ENCODE measurements around the gene PFDN2.

PFDN2 gene

DNA sequence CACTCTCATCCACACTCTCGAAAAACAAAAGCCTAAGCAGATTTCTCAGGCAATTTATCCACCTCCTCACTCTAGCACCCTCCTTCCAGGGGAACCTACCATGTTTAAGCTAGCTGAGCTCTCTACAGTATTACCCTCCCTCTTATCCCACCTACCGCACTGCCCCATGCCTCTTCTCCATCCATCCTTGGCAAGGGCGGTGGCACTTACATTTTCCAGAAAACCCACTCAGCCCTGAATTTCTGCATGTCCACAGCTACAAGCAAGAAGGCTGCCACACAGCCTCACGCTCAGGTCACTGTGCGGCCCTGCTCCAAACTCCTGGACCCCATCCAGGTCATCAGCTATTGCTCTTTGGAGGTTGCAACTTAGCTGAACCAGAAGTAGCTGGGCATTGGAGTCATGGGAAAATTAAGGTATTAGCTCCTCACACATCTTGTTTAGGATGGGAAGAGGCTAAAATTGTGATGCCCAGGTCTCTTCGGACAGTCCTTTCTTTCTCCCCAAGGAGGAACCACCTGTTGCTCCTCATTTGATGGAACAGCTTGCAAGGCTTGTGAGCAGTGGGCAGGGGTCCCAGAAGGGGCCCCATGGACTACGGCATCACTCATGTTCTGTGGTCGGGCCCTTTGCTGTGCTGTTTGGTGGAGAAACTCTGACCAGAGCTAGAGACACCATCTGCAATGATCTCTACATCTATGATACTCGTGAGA lies 18.6 kb downstream of the PFDN2 start:
- H3K18ac ChIP-seq (ENCODE audit: low read length), result no peak overlapping the region
- peak overlapping the region; percentile 67 to 91 for H3K4me3 ChIP-seq (ENCODE audit: low read length in 2 of 2)
- H4K91ac ChIP-seq (ENCODE audit: low read depth, low read length, poor library complexity), result no peak overlapping the region
- H2BK5ac ChIP-seq (ENCODE audit: low read length), result peak overlapping the region; percentile 90
- no peak for DNase-seq (ENCODE audit: low spot score)
- H3K27ac ChIP-seq (replicated peaks; ENCODE audit: low read length), result no peak overlapping the region
- peak overlapping the region; percentile 63 for H3K9ac ChIP-seq (ENCODE audit: low read depth, low read length, poor library complexity)
- peaks cover 2 to 8% of the 10 kb centered on the region in 2 donors for H3K4me1 ChIP-seq (ENCODE audit: control insufficient read depth in 2 of 2, insufficient read depth in 1 of 2, low read depth in 1 of 2, low read length in 2 of 2)
- H3K4ac ChIP-seq (ENCODE audit: low read length), result no peak overlapping the region
- peaks cover 18 to 39% of the 10 kb centered on the region in 2 donors for H3K36me3 ChIP-seq (replicated peaks in 1 of 2; ENCODE audit: control insufficient read depth in 2 of 2, insufficient read depth in 2 of 2, low read length in 2 of 2)
- H3K9me3 ChIP-seq (replicated peaks in 1 of 2; ENCODE audit: control insufficient read depth in 2 of 2, insufficient read depth in 1 of 2, low read depth in 1 of 2, low read length in 2 of 2), result no peaks in the 10 kb centered on the region
- H2AK5ac ChIP-seq (ENCODE audit: low read depth, low read length), result peak overlapping the region; percentile 53
- no peak overlapping the region for H2BK15ac ChIP-seq (ENCODE audit: low read length)
- no peak overlapping the region for H2AFZ ChIP-seq (ENCODE audit: low read length)
- no peak overlapping the region for H3K23ac ChIP-seq (ENCODE audit: low read depth, low read length, poor library complexity)
- peaks cover 0 to 6% (median 0%) of the 10 kb centered on the region in 3 experiments for H3K27me3 ChIP-seq (ENCODE audit: control insufficient read depth in 3 of 3, insufficient read depth in 3 of 3, low read depth in 1 of 3, low read length in 3 of 3)
- no peak overlapping the region for H2BK12ac ChIP-seq (ENCODE audit: low read length)
- no peak overlapping the region for H2BK120ac ChIP-seq (ENCODE audit: low read depth, low read length)
- no peak overlapping the region for H3K14ac ChIP-seq (ENCODE audit: low read length)
- H3K79me1 ChIP-seq (ENCODE audit: low read depth, low read length), result no peaks in the 10 kb centered on the region
- peak overlapping the region; percentile 91 for H3K4me2 ChIP-seq (ENCODE audit: insufficient read depth, low read length, poor library complexity, severe bottlenecking)
- H4K8ac ChIP-seq (ENCODE audit: low read depth, low read length), result no peak overlapping the region
- WGBS, 2 donors (ENCODE audit: extremely low coverage in 2 of 2, insufficient read length in 2 of 2, insufficient replicate concordance in 1 of 2), result no CpG with 5 or more reads among the region's 9 CpGs

DNA sequence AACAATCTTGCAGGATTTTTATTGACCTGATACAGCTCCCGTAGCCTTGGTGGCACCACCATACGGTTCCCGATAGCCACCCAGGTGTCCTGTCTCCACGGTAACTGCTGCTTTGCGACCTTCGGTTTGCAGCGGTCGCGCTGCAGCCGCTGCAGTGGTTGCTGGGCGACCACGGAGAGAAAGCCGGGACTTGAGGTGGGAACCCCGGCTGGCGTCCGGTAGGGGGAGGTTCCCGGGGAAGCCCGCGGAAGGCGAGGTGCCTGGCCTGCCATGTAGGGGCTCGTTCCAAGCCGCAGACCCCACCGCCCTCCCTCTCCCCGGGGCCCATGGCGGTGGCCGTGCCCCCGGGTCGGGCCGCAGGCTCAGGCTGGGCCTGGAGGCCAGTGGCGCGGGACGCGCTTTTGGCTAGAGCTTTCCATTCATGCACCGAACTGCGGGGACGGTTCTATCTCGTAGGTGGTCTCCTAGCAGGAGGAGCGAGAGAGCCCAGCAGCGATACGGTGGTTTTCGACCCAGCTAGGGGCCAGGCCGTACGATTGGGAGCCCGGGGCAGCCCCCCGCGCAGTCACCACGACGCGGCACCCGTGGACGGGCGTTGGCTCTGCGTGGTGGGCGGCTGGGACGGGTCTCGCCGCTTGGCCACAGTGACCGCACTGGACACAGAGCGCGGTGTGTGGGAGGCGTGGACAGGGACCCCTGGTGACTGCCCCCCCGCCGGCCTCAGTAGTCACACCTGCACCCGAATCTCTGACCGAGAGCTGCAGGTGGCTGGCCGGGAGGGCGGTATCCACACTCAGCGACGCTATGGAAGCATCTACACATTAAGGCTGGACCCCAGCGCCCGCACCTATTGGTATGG lies 19.4 kb downstream of the PFDN2 start, which contains the start of gene KLHDC9:
TSS of gene KLHDC9 (plus strand) at position 152 of the 859 bp plus-strand sequence. CDS start at position 327, 175 bp downstream.
- Histone ChIP-seq H2BK120ac (ENCODE audit: low read depth, low read length) (no peak within 1 kb of the TSS), H2BK15ac (ENCODE audit: low read length) (no peak within 1 kb of the TSS), H3K9ac (ENCODE audit: low read depth, low read length, poor library complexity) (peak within 1 kb of the TSS; percentile 92), H2BK5ac (ENCODE audit: low read length) (peak within 1 kb of the TSS; percentile 90), H3K14ac (ENCODE audit: low read length) (peak within 1 kb of the TSS; percentile 64), H2AK5ac (ENCODE audit: low read depth, low read length) (peak within 1 kb of the TSS; percentile 53), H3K27ac (replicated peaks; ENCODE audit: low read length) (peak within 1 kb of the TSS; percentile 65), H3K18ac (ENCODE audit: low read length) (peak within 1 kb of the TSS; percentile 93), H3K27me3 (ENCODE audit: control insufficient read depth in 3 of 3, insufficient read depth in 3 of 3, low read depth in 1 of 3, low read length in 3 of 3) (peaks cover 0 to 6% (median 0%) of the 10 kb centered on the region in 3 experiments), H3K4me3 (ENCODE audit: low read length in 2 of 2) (peak within 1 kb of the TSS; percentile 67 to 91), H4K8ac (ENCODE audit: low read depth, low read length) (no peak within 1 kb of the TSS), H3K79me1 (ENCODE audit: low read depth, low read length) (no peaks in the 10 kb centered on the region), H2AFZ (ENCODE audit: low read length) (peak within 1 kb of the TSS; percentile 89), H3K4me2 (ENCODE audit: insufficient read depth, low read length, poor library complexity, severe bottlenecking) (peak within 1 kb of the TSS; percentile 91), H3K4ac (ENCODE audit: low read length) (peak within 1 kb of the TSS; percentile 19), H2BK12ac (ENCODE audit: low read length) (peak within 1 kb of the TSS; percentile 77), H3K4me1 (ENCODE audit: control insufficient read depth in 2 of 2, insufficient read depth in 1 of 2, low read depth in 1 of 2, low read length in 2 of 2) (peaks cover 2 to 8% of the 10 kb centered on the region in 2 donors), H3K36me3 (replicated peaks in 1 of 2; ENCODE audit: control insufficient read depth in 2 of 2, insufficient read depth in 2 of 2, low read length in 2 of 2) (peaks cover 18 to 39% of the 10 kb centered on the region in 2 donors), H3K23ac (ENCODE audit: low read depth, low read length, poor library complexity) (peak within 1 kb of the TSS; percentile 75), H4K91ac (ENCODE audit: low read depth, low read length, poor library complexity) (no peak within 1 kb of the TSS), H3K9me3 (replicated peaks in 1 of 2; ENCODE audit: control insufficient read depth in 2 of 2, insufficient read depth in 1 of 2, low read depth in 1 of 2, low read length in 2 of 2) (no peaks in the 10 kb centered on the region)
- WGBS, 2 donors (ENCODE audit: extremely low coverage in 2 of 2, insufficient read length in 2 of 2, insufficient replicate concordance in 1 of 2), result no CpG with 5 or more reads among the region's 71 CpGs
- peak; percentile 89 for DNase-seq (ENCODE audit: low spot score)

DNA sequence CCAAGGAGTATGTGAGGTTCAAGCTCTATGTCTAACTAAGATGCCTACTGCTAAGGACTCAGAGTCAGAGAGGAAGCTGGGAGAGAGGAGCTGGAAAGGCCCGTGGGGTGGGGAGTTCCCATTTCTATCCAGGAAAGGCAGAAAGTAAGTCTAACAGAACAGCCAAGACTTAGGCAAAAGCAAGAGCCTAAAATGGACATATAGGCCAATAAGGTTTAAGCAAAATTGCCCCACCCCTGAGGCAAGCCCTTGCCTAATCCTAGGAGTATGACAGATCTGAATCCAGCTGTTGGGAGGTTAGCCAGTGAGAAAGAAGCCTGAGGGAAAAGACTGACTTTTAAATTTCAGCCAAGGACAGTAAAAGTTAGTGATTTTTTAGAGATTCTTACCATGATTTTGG lies 21.3 kb downstream of the PFDN2 start:
- Histone ChIP-seq H3K4me2 (ENCODE audit: insufficient read depth, low read length, poor library complexity, severe bottlenecking) (no peak overlapping the region), H3K4me3 (ENCODE audit: low read length in 2 of 2) (no peak overlapping the region), H3K4ac (ENCODE audit: low read length) (no peak overlapping the region), H3K9me3 (replicated peaks in 1 of 2; ENCODE audit: control insufficient read depth in 2 of 2, insufficient read depth in 1 of 2, low read depth in 1 of 2, low read length in 2 of 2) (no peaks in the 10 kb centered on the region), H3K18ac (ENCODE audit: low read length) (no peak overlapping the region), H3K27ac (replicated peaks; ENCODE audit: low read length) (no peak overlapping the region), H2AK5ac (ENCODE audit: low read depth, low read length) (no peak overlapping the region), H2BK5ac (ENCODE audit: low read length) (no peak overlapping the region), H3K23ac (ENCODE audit: low read depth, low read length, poor library complexity) (no peak overlapping the region), H2BK12ac (ENCODE audit: low read length) (no peak overlapping the region), H3K36me3 (replicated peaks in 1 of 2; ENCODE audit: control insufficient read depth in 2 of 2, insufficient read depth in 2 of 2, low read length in 2 of 2) (peaks cover 9 to 26% of the 10 kb centered on the region in 2 donors), H4K8ac (ENCODE audit: low read depth, low read length) (no peak overlapping the region), H2AFZ (ENCODE audit: low read length) (no peak overlapping the region), H3K4me1 (ENCODE audit: control insufficient read depth in 2 of 2, insufficient read depth in 1 of 2, low read depth in 1 of 2, low read length in 2 of 2) (peaks cover 2 to 8% of the 10 kb centered on the region in 2 donors), H4K91ac (ENCODE audit: low read depth, low read length, poor library complexity) (no peak overlapping the region), H3K9ac (ENCODE audit: low read depth, low read length, poor library complexity) (no peak overlapping the region), H2BK15ac (ENCODE audit: low read length) (no peak overlapping the region), H2BK120ac (ENCODE audit: low read depth, low read length) (no peak overlapping the region), H3K14ac (ENCODE audit: low read length) (no peak overlapping the region), H3K79me1 (ENCODE audit: low read depth, low read length) (no peaks in the 10 kb centered on the region), H3K27me3 (ENCODE audit: control insufficient read depth in 3 of 3, insufficient read depth in 3 of 3, low read depth in 1 of 3, low read length in 3 of 3) (peaks cover 0 to 14% (median 0%) of the 10 kb centered on the region in 3 experiments)
- no CpG with 5 or more reads among the region's 1 CpG for WGBS, 2 donors (ENCODE audit: extremely low coverage in 2 of 2, insufficient read length in 2 of 2, insufficient replicate concordance in 1 of 2)
- DNase-seq (ENCODE audit: low spot score), result no peak

DNA sequence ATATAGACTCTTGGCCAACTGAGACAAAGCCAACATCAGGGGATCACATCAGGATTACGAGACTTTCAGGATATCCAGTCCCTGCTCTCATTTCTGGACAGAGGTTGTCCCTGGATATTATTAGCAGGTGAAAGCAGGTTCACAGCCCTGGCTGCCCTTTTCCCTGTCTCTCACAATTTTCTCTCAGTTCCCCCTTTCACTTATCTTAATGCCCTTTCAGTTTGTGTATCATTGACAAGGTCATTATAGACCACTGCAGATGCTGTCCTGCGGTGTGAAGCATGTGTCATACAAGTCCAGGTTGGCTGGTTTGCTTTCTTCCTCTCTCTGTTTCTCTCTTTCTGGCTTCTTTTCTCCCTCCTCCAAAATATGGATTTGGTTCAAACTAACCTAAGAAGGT lies 21.8 kb downstream of the PFDN2 start:
- Histone ChIP-seq H3K4me2 (ENCODE audit: insufficient read depth, low read length, poor library complexity, severe bottlenecking) (no peak overlapping the region), H2BK120ac (ENCODE audit: low read depth, low read length) (no peak overlapping the region), H3K27ac (replicated peaks; ENCODE audit: low read length) (no peak overlapping the region), H3K79me1 (ENCODE audit: low read depth, low read length) (no peaks in the 10 kb centered on the region), H3K36me3 (replicated peaks in 1 of 2; ENCODE audit: control insufficient read depth in 2 of 2, insufficient read depth in 2 of 2, low read length in 2 of 2) (peaks cover 7 to 22% of the 10 kb centered on the region in 2 donors), H2AK5ac (ENCODE audit: low read depth, low read length) (no peak overlapping the region), H2BK12ac (ENCODE audit: low read length) (no peak overlapping the region), H3K23ac (ENCODE audit: low read depth, low read length, poor library complexity) (no peak overlapping the region), H2BK5ac (ENCODE audit: low read length) (no peak overlapping the region), H2AFZ (ENCODE audit: low read length) (no peak overlapping the region), H2BK15ac (ENCODE audit: low read length) (no peak overlapping the region), H3K9ac (ENCODE audit: low read depth, low read length, poor library complexity) (no peak overlapping the region), H3K4ac (ENCODE audit: low read length) (no peak overlapping the region), H3K18ac (ENCODE audit: low read length) (no peak overlapping the region), H3K4me1 (ENCODE audit: control insufficient read depth in 2 of 2, insufficient read depth in 1 of 2, low read depth in 1 of 2, low read length in 2 of 2) (peaks cover 2 to 8% of the 10 kb centered on the region in 2 donors), H3K27me3 (ENCODE audit: control insufficient read depth in 3 of 3, insufficient read depth in 3 of 3, low read depth in 1 of 3, low read length in 3 of 3) (peaks cover 0 to 17% (median 0%) of the 10 kb centered on the region in 3 experiments), H4K8ac (ENCODE audit: low read depth, low read length) (no peak overlapping the region), H4K91ac (ENCODE audit: low read depth, low read length, poor library complexity) (no peak overlapping the region), H3K9me3 (replicated peaks in 1 of 2; ENCODE audit: control insufficient read depth in 2 of 2, insufficient read depth in 1 of 2, low read depth in 1 of 2, low read length in 2 of 2) (no peaks in the 10 kb centered on the region), H3K4me3 (ENCODE audit: low read length in 2 of 2) (no peak overlapping the region), H3K14ac (ENCODE audit: low read length) (no peak overlapping the region)
- no CpG with 5 or more reads among the region's 2 CpGs for WGBS, 2 donors (ENCODE audit: extremely low coverage in 2 of 2, insufficient read length in 2 of 2, insufficient replicate concordance in 1 of 2)
- DNase-seq (ENCODE audit: low spot score), result no peak

Measured in neuronal stem cell (in vitro differentiated cells).